ENCODE measurements around the gene KCNMA1. TPM values are rescaled to one million over a fixed set of nuclear protein-coding genes. Genes with fewer than 3 reads are reported as not detected.

Gene KCNMA1
- total and polyA plus RNA-seq, 7 experiments from 2014 or later = 0.42 TPM; not detected in 6

DNA sequence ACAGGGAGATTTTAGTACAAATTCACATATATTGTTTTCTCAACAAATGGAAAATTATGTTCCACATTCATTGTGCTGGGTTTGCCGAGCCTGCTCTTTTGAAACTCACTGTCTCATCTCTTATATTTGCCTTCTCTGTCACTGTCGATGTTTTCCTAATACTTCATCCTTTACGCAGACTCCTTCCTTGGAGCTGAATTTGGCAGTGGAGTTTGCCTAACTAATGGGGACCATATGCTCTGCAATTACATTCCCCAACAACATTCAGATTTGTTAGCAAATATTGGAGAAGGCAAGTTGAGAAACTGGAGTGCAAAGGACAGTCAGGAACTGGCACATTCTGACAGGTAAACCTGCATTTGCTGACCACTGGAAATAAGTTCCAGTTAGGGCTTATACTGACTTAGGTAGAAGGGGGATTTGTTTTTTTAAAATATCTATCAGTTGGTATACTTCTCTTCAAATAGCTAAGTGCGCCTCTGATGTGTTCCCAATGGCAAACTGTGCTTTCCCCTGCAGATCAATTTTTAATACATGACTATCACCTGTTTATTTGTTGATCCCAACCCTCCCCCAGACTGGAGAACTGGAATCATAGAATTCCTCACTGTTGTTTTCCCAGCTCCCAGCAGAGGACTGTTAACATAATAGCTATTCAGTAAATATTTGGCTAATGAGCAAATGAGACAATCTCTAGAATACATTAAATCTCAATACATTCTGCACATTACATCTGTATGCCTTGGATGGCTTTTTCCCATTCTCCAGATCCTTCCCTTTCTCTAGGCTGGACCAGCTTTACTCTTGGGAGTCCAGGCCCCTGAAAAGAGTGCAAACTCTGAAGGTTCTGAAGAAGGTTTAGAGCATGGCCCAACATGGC lies 769.3 kb downstream of the KCNMA1 start:
- Histone ChIP-seq H3K36me3 (ENCODE audit: control insufficient read depth in 2 of 3, insufficient read depth in 3 of 3, low read length in 3 of 3) (no peaks in the 10 kb centered on the region), H3K9me3 (ENCODE audit: control insufficient read depth in 2 of 3, low read length in 3 of 3) (no peaks in the 10 kb centered on the region), H3K4me1 (ENCODE audit: control insufficient read depth in 2 of 2, insufficient read depth in 2 of 2, low read length in 2 of 2) (no peaks in the 10 kb centered on the region), H3K27me3 (ENCODE audit: control insufficient read depth in 2 of 2, insufficient read depth in 2 of 2, low read length in 2 of 2) (no peaks in the 10 kb centered on the region), H3K4me3 (ENCODE audit: low read length) (no peak overlapping the region), H3K27ac (ENCODE audit: low read depth, low read length) (no peak overlapping the region)
- POLR2A ChIA-PET = no interaction called here
- Mint-ChIP-seq H3K27ac (no peak overlapping the region), H3K27me3 (peaks cover 0 to 19% (median 10%) of the 10 kb centered on the region in 5 donors), H3K36me3 (no peaks in the 10 kb centered on the region), H3K4me1 (no peaks in the 10 kb centered on the region), H3K9me3 (peaks cover 0 to 7% (median under 1%) of the 10 kb centered on the region in 11 donors), H3K4me3 (no peak overlapping the region)
- CTCF ChIA-PET = no interaction called here
- ATAC-seq = no peak
- intact Hi-C loops (cut with micrococcal nuclease) = no loop called here
- no peak for DNase-seq

DNA sequence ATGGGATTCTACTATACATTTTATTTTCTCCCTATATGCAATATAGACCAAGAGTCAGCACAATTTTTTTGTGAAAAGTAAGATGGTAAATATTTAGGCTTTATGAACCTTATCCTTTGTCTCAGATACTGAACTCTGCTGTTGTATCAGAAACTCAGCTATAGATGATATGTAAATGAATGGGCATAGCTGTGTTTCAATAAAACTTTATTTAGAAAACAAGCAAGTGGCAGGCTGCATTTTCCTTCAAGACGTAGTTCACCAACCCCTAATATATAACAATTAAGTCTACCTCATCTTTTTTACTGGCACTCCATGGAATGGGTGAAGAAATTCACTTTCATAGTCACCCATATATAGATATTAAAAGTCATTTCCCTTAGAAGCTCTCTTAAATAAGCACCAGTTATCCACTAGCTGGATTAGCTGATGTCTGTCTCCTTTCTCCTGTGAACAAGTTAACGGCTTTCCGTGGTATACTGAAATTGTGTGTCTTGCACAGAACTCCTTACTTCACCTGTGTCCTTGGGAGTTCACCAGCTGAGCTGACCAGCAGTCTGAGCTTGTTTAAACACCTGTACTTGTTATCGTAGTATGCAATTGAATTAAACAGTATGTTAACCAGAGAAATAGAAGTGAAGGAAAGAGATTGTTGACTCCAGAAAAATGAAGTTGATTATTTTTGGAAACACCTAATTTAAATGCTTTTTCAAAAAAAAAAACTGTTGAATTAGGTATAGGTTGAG lies 770.6 kb downstream of the KCNMA1 start:
- H3K4me3 Mint-ChIP-seq = no peak overlapping the region
- Histone ChIP-seq H3K4me3 (ENCODE audit: low read length) (no peak overlapping the region), H3K27me3 (ENCODE audit: control insufficient read depth in 2 of 2, insufficient read depth in 2 of 2, low read length in 2 of 2) (no peaks in the 10 kb centered on the region), H3K4me1 (ENCODE audit: control insufficient read depth in 2 of 2, insufficient read depth in 2 of 2, low read length in 2 of 2) (no peaks in the 10 kb centered on the region), H3K9me3 (ENCODE audit: control insufficient read depth in 2 of 3, low read length in 3 of 3) (no peaks in the 10 kb centered on the region), H3K36me3 (ENCODE audit: control insufficient read depth in 2 of 3, insufficient read depth in 3 of 3, low read length in 3 of 3) (no peaks in the 10 kb centered on the region), H3K27ac (ENCODE audit: low read depth, low read length) (no peak overlapping the region)
- DNase-seq (no peak), ATAC-seq (no peak)
- H3K27me3 Mint-ChIP-seq = peaks cover 0 to 12% (median 7%) of the 10 kb centered on the region in 5 donors
- CTCF ChIA-PET = no interaction called here
- H3K27ac Mint-ChIP-seq = no peak overlapping the region
- intact Hi-C loops (cut with micrococcal nuclease) = no loop called here
- POLR2A ChIA-PET = no interaction called here
- peaks cover 0 to 7% (median 0%) of the 10 kb centered on the region in 11 donors for H3K9me3 Mint-ChIP-seq
- no peaks in the 10 kb centered on the region for H3K36me3 Mint-ChIP-seq
- H3K4me1 Mint-ChIP-seq = no peaks in the 10 kb centered on the region

DNA sequence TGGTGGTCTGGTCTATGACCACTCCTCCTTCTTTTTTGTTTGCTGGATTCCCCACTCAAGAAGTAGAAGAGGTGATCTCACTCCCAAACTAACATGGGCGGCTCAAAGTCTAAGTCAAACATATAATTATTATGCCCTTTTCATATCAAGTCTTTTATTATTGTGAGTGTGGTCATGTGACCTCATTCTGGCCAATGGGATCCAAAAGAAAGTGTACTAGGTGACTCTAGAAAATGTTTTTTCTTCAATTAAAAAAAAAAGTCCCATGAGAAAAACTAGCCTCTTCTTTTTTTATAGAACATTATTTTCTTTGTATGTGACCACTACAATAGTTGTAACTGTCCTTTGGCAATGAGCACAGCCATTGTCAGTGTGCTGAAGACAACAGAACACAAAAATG lies 772.7 kb downstream of the KCNMA1 start:
- no peaks in the 10 kb centered on the region for H3K27me3 ChIP-seq (ENCODE audit: control insufficient read depth in 2 of 2, insufficient read depth in 2 of 2, low read length in 2 of 2)
- H3K9me3 ChIP-seq (ENCODE audit: control insufficient read depth in 2 of 3, low read length in 3 of 3) = no peaks in the 10 kb centered on the region
- ATAC-seq (no peak), DNase-seq (no peak)
- intact Hi-C loops (cut with micrococcal nuclease) = no loop called here
- H3K4me1 ChIP-seq (ENCODE audit: control insufficient read depth in 2 of 2, insufficient read depth in 2 of 2, low read length in 2 of 2) = no peaks in the 10 kb centered on the region
- Mint-ChIP-seq H3K27ac (no peak overlapping the region), H3K4me3 (no peak overlapping the region), H3K36me3 (no peaks in the 10 kb centered on the region), H3K27me3 (peaks cover 0 to 12% (median 0%) of the 10 kb centered on the region in 5 donors), H3K4me1 (no peaks in the 10 kb centered on the region), H3K9me3 (peaks cover 0 to 3% (median 0%) of the 10 kb centered on the region in 11 donors)
- no peaks in the 10 kb centered on the region for H3K36me3 ChIP-seq (ENCODE audit: control insufficient read depth in 2 of 3, insufficient read depth in 3 of 3, low read length in 3 of 3)
- H3K27ac ChIP-seq (ENCODE audit: low read depth, low read length) = no peak overlapping the region
- no peak overlapping the region for H3K4me3 ChIP-seq (ENCODE audit: low read length)
- ChIA-PET POLR2A (no interaction called here), CTCF (no interaction called here)

DNA sequence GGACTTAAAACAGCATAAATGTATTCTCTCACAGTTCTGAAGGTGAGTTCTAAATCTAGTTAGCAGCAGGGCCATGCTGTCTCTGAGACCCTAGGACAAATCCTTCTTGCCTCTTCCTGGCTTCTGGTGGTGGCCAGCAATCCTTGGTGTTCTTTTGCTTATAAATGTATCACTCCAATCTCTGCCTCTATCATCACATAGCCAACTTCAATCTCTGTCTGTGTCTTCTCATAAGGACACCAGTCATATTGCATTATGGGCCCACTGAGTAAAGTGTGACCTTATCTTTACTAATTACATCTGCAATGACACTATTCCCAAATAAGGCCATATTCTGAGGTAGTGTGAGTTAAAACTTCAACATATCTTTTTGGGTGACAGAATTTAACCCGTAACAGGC lies 778.9 kb downstream of the KCNMA1 start:
- Mint-ChIP-seq H3K27ac (no peak overlapping the region), H3K9me3 (peaks cover 0 to 11% (median 0%) of the 10 kb centered on the region in 11 donors), H3K4me3 (no peak overlapping the region), H3K4me1 (peaks cover 0 to 2% (median 0%) of the 10 kb centered on the region in 7 donors), H3K36me3 (no peaks in the 10 kb centered on the region), H3K27me3 (peaks cover 0 to 5% (median 0%) of the 10 kb centered on the region in 5 donors)
- ChIA-PET CTCF (no interaction called here), POLR2A (no interaction called here)
- H3K4me1 ChIP-seq (ENCODE audit: control insufficient read depth in 2 of 2, insufficient read depth in 2 of 2, low read length in 2 of 2) = no peaks in the 10 kb centered on the region
- DNase-seq (no peak), ATAC-seq (no peak)
- H3K27ac ChIP-seq (ENCODE audit: low read depth, low read length) = no peak overlapping the region
- H3K27me3 ChIP-seq (ENCODE audit: control insufficient read depth in 2 of 2, insufficient read depth in 2 of 2, low read length in 2 of 2) = no peaks in the 10 kb centered on the region
- no peaks in the 10 kb centered on the region for H3K9me3 ChIP-seq (ENCODE audit: control insufficient read depth in 2 of 3, low read length in 3 of 3)
- H3K4me3 ChIP-seq (ENCODE audit: low read length) = no peak overlapping the region
- intact Hi-C loops (cut with micrococcal nuclease) = no loop called here
- no peaks in the 10 kb centered on the region for H3K36me3 ChIP-seq (ENCODE audit: control insufficient read depth in 2 of 3, insufficient read depth in 3 of 3, low read length in 3 of 3)

- Histone ChIP-seq H3K4me3 (ENCODE audit: low read length) (no peak overlapping the region), H3K9me3 (ENCODE audit: control insufficient read depth in 2 of 3, low read length in 3 of 3) (no peaks in the 10 kb centered on the region), H3K27ac (ENCODE audit: low read depth, low read length) (no peak overlapping the region), H3K27me3 (ENCODE audit: control insufficient read depth in 2 of 2, insufficient read depth in 2 of 2, low read length in 2 of 2) (no peaks in the 10 kb centered on the region), H3K4me1 (ENCODE audit: control insufficient read depth in 2 of 2, insufficient read depth in 2 of 2, low read length in 2 of 2) (no peaks in the 10 kb centered on the region), H3K36me3 (ENCODE audit: control insufficient read depth in 2 of 3, insufficient read depth in 3 of 3, low read length in 3 of 3) (no peaks in the 10 kb centered on the region)
- Mint-ChIP-seq H3K9me3 (peaks cover 0 to 6% (median 2%) of the 10 kb centered on the region in 11 donors), H3K4me1 (no peaks in the 10 kb centered on the region), H3K27me3 (peaks cover 0 to 17% (median 6%) of the 10 kb centered on the region in 5 donors), H3K4me3 (no peak overlapping the region), H3K36me3 (no peaks in the 10 kb centered on the region), H3K27ac (no peak overlapping the region)
- POLR2A ChIA-PET = no interaction called here
- CTCF ChIA-PET = no interaction called here
- DNase-seq (no peak), ATAC-seq (no peak)
- intact Hi-C loops (cut with micrococcal nuclease) = no loop called here
Measured at GRCh38 chr10:76840802-76841201, 796.8 kb downstream of the KCNMA1 start.

GRCh38 chr10:76839276-76839675 lies 798.3 kb downstream of the KCNMA1 start:
- peaks cover 0 to 17% (median 4%) of the 10 kb centered on the region in 5 donors for H3K27me3 Mint-ChIP-seq
- no peak overlapping the region for H3K27ac Mint-ChIP-seq
- ATAC-seq (no peak), DNase-seq (no peak)
- Histone ChIP-seq H3K9me3 (ENCODE audit: control insufficient read depth in 2 of 3, low read length in 3 of 3) (no peaks in the 10 kb centered on the region), H3K27ac (ENCODE audit: low read depth, low read length) (no peak overlapping the region), H3K36me3 (ENCODE audit: control insufficient read depth in 2 of 3, insufficient read depth in 3 of 3, low read length in 3 of 3) (no peaks in the 10 kb centered on the region), H3K27me3 (ENCODE audit: control insufficient read depth in 2 of 2, insufficient read depth in 2 of 2, low read length in 2 of 2) (no peaks in the 10 kb centered on the region), H3K4me3 (ENCODE audit: low read length) (no peak overlapping the region), H3K4me1 (ENCODE audit: control insufficient read depth in 2 of 2, insufficient read depth in 2 of 2, low read length in 2 of 2) (no peaks in the 10 kb centered on the region)
- intact Hi-C loops (cut with micrococcal nuclease) = no loop called here
- peaks cover 0 to 6% (median 0%) of the 10 kb centered on the region in 11 donors for H3K9me3 Mint-ChIP-seq
- ChIA-PET CTCF (no interaction called here), POLR2A (no interaction called here)
- H3K36me3 Mint-ChIP-seq = no peaks in the 10 kb centered on the region
- H3K4me1 Mint-ChIP-seq = no peaks in the 10 kb centered on the region
- H3K4me3 Mint-ChIP-seq = no peak overlapping the region

Data from naive thymus-derived CD4-positive, alpha-beta T cell (primary cell).